SK-N-SH (cell line): Measurements from ENCODE around the gene ITLN1. TPM values are rescaled to one million over a fixed set of nuclear protein-coding genes. Genes with fewer than 3 reads are reported as not detected.

Source experiments
- CTCF ChIA-PET: fragments of 300-600, 350-600 bp; formaldehyde crosslinking; extraction: SDS; loops from one replicate; lab custom pipeline; 2021; lab: Yijun Ruan, JAX
- POLR2A ChIA-PET: fragments of 350-600 bp; sonication (Branson Sonifier 250); formaldehyde crosslinking; extraction: SDS; loops from one replicate; lab custom pipeline; 2020; ENCODE audit warnings: antibody characterized with exemption, inconsistent platforms; lab: Yijun Ruan, JAX
- DNase-seq: peaks from one replicate; pipeline ENCODE4 v3.0.0; 2012
- H2AFZ ChIP-seq: fragments of 200-600 bp; sonication (generic); 2 replicates; pipeline ENCODE4 v1.8.1; 2016; ENCODE audit warnings: antibody characterized with exemption, mild to moderate bottlenecking, low read depth
- H3F3A ChIP-seq: fragments of 200-600 bp; sonication (generic); replicated peaks from 2 replicates; pipeline ENCODE3; 2016; ENCODE audit warnings: antibody characterized with exemption, mild to moderate bottlenecking; ENCODE audit not compliant: insufficient read depth
- H3K27ac ChIP-seq, 2 experiments: fragments of 200-500 bp in 1 of 2; fragments of 200-600 bp in 1 of 2; sonication (Bioruptor generic) in 1 of 2; sonication (generic), shearing (Covaris generic) in 1 of 2; 2 replicates each; pipeline versions ENCODE4 v1.5.1 to v1.6.1; 2014 to 2016; ENCODE audit warnings: low read depth in 2 of 2, inconsistent platforms in 1 of 2, low read length in 1 of 2, mild to moderate bottlenecking in 1 of 2, mixed read lengths in 1 of 2
- H3K27me3 ChIP-seq: fragments of 200-600 bp; sonication (generic), shearing (Covaris generic); 2 replicates; pipeline ENCODE4 v1.6.1; 2016; ENCODE audit warnings: mixed run types; ENCODE audit not compliant: insufficient read depth
- H3K36me3 ChIP-seq, 2 experiments: fragments of 200-500 bp in 1 of 2; fragments of 200-600 bp in 1 of 2; sonication (Bioruptor generic) in 1 of 2; sonication (generic) in 1 of 2; replicated peaks in 1 of 2; 2 replicates each; pipeline versions ENCODE3 to v1.5.1; 2014 to 2016; ENCODE audit warnings: low read length in 1 of 2, mild to moderate bottlenecking in 1 of 2; ENCODE audit not compliant: insufficient read depth in 2 of 2, control insufficient read depth in 1 of 2
- H3K4me1 ChIP-seq, 2 experiments: fragments of 200-500 bp in 1 of 2; fragments of 200-600 bp in 1 of 2; sonication (Bioruptor generic) in 1 of 2; sonication (generic), shearing (Covaris generic) in 1 of 2; 2 replicates each; pipeline versions ENCODE4 v1.5.1 to v1.6.1; 2014 to 2016; ENCODE audit warnings: low read depth in 1 of 2, low read length in 1 of 2, mixed run types in 1 of 2; ENCODE audit not compliant: insufficient read depth in 2 of 2, control insufficient read depth in 1 of 2
- H3K4me2 ChIP-seq: fragments of 200-600 bp; sonication (generic), shearing (Covaris generic); 2 replicates; pipeline ENCODE4 v1.6.1; 2017; ENCODE audit warnings: mixed run types
- H3K4me3 ChIP-seq, 2 experiments: fragments of 200-500 bp in 1 of 2; fragments of 200-600 bp in 1 of 2; sonication (Bioruptor generic) in 1 of 2; sonication (generic), shearing (Covaris generic) in 1 of 2; 2 replicates each; pipeline versions ENCODE4 v1.5.1 to v1.8.1; 2014 to 2016; ENCODE audit warnings: low read depth in 2 of 2, inconsistent platforms in 1 of 2, low read length in 1 of 2, mild to moderate bottlenecking in 1 of 2, mixed read lengths in 1 of 2, moderate library complexity in 1 of 2
- H3K79me2 ChIP-seq: fragments of 200-600 bp; sonication (generic); 2 replicates; pipeline ENCODE4 v1.8.1; 2017; ENCODE audit warnings: mild to moderate bottlenecking; ENCODE audit not compliant: insufficient read depth
- H3K9ac ChIP-seq: fragments of 200-600 bp; sonication (generic); 2 replicates; pipeline ENCODE4 v1.6.1; 2017; ENCODE audit warnings: mixed run types
- H3K9me2 ChIP-seq: fragments of 200-600 bp; sonication (generic); 2 replicates; pipeline ENCODE4 v1.6.1; 2017; ENCODE audit warnings: mixed run types
- H3K9me3 ChIP-seq: fragments of 200-600 bp; sonication (generic); 2 replicates; pipeline ENCODE4 v1.6.1; 2017; ENCODE audit warnings: mixed run types, mild to moderate bottlenecking, moderate library complexity
- H4K20me1 ChIP-seq: fragments of 200-600 bp; sonication (generic); 2 replicates; pipeline ENCODE4 v1.6.1; 2017; ENCODE audit warnings: mild to moderate bottlenecking, mixed run types; ENCODE audit not compliant: insufficient read depth
- ELF1 ChIP-seq: IDR thresholded peaks from 2 replicates; pipeline ENCODE4 v1.4.0; 2012
- EP300 ChIP-seq, 2 experiments: IDR thresholded peaks; 2 replicates each; pipeline versions ENCODE4 v1.4.0 to v1.6.1; 2012; ENCODE audit warnings: borderline replicate concordance in 1 of 2, low read depth in 1 of 2, low read length in 1 of 2
- FOSL2 ChIP-seq: IDR thresholded peaks from 2 replicates; pipeline ENCODE4 v1.4.0; 2012; ENCODE audit warnings: low read depth, mild to moderate bottlenecking, moderate library complexity, borderline replicate concordance
- FOXJ3 ChIP-seq: sonication (generic); formaldehyde crosslinking; IDR thresholded peaks from 2 replicates; pipeline ENCODE4 v1.5.1; 2020; ENCODE audit warnings: mild to moderate bottlenecking, missing genetic modification reagents
- FOXM1 ChIP-seq: IDR thresholded peaks from 2 replicates; pipeline ENCODE4 v1.4.0; 2012; ENCODE audit warnings: low read depth, mild to moderate bottlenecking
- MEF2A ChIP-seq: IDR thresholded peaks from 2 replicates; pipeline ENCODE4 v1.4.0; 2012; ENCODE audit warnings: low read depth, borderline replicate concordance
- MXI1 ChIP-seq: IDR thresholded peaks from 2 replicates; pipeline ENCODE4 v1.6.1; 2012; ENCODE audit warnings: mild to moderate bottlenecking, low read depth, low read length, improper control_type of control experiment
- NRF1 ChIP-seq: IDR thresholded peaks from 2 replicates; pipeline ENCODE4 v1.6.1; 2012; ENCODE audit warnings: low read depth, mild to moderate bottlenecking, low read length
- POLR2AphosphoS5 ChIP-seq: IDR thresholded peaks from 2 replicates; pipeline ENCODE4 v1.6.1; 2012; ENCODE audit warnings: low read depth, low read length
- SIN3A ChIP-seq: IDR thresholded peaks from 2 replicates; pipeline ENCODE4 v1.6.1; 2012; ENCODE audit warnings: low read depth, mild to moderate bottlenecking, low read length, moderate library complexity, borderline replicate concordance
- TCF12 ChIP-seq: IDR thresholded peaks from 2 replicates; pipeline ENCODE4 v1.4.0; 2012
- USF2 ChIP-seq: fragments of 150-350 bp; IDR thresholded peaks from 2 replicates; pipeline ENCODE4 v1.6.1; 2017; ENCODE audit warnings: antibody characterized with exemption, low read length, low read depth, borderline replicate concordance
- WGBS: methylation state at CpG from one replicate; pipeline ENCODE4 v1.1.6; 2017; ENCODE audit warnings: low lambda C conversion rate; 5-methylcytosine and 5-hydroxymethylcytosine counted together
- polyA plus RNA-seq, 3 experiments: library from polyadenylated mRNA; depleted of rRNA; stranded (reverse); fragments of >200 nt; gene quantifications; 2 replicates each; pipeline ENCODE4 v1.2.3, GENCODE V29; 2012
- TF ChIP-seq, protein P1 (sequence below): IDR thresholded peaks from 2 replicates; pipeline ENCODE4 v1.6.1; 2012; ENCODE audit warnings: mild to moderate bottlenecking, low read depth, low read length, moderate library complexity

ITLN1 gene
- polyA plus RNA-seq, 1 of the 3 experiments (the other 2 are of a cell fraction): not detected

GRCh38 chr1:160911925-160912324, 26.9 kb upstream of the ITLN1 start:
- Histone ChIP-seq H3K4me3 (no peak overlapping the region), H4K20me1 (no peaks in the 10 kb centered on the region), H3K36me3 (no peaks in the 10 kb centered on the region), H3K9ac (no peak overlapping the region), H3K4me2 (no peak overlapping the region), H3K9me3 (no peaks in the 10 kb centered on the region)
- POLR2A ChIA-PET: no interaction called here
- TF ChIP-seq, protein P1, sequence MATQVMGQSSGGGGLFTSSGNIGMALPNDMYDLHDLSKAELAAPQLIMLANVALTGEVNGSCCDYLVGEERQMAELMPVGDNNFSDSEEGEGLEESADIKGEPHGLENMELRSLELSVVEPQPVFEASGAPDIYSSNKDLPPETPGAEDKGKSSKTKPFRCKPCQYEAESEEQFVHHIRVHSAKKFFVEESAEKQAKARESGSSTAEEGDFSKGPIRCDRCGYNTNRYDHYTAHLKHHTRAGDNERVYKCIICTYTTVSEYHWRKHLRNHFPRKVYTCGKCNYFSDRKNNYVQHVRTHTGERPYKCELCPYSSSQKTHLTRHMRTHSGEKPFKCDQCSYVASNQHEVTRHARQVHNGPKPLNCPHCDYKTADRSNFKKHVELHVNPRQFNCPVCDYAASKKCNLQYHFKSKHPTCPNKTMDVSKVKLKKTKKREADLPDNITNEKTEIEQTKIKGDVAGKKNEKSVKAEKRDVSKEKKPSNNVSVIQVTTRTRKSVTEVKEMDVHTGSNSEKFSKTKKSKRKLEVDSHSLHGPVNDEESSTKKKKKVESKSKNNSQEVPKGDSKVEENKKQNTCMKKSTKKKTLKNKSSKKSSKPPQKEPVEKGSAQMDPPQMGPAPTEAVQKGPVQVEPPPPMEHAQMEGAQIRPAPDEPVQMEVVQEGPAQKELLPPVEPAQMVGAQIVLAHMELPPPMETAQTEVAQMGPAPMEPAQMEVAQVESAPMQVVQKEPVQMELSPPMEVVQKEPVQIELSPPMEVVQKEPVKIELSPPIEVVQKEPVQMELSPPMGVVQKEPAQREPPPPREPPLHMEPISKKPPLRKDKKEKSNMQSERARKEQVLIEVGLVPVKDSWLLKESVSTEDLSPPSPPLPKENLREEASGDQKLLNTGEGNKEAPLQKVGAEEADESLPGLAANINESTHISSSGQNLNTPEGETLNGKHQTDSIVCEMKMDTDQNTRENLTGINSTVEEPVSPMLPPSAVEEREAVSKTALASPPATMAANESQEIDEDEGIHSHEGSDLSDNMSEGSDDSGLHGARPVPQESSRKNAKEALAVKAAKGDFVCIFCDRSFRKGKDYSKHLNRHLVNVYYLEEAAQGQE: no peak
- TF ChIP-seq EP300 (IDR thresholded peaks at IDR 0.05; ENCODE audit: borderline replicate concordance in 1 of 2, low read depth in 1 of 2, low read length in 1 of 2) (no peak), FOSL2 (no peak), SIN3A (no peak), MEF2A (no peak), USF2 (no peak)
- TF ChIP-seq, all 33 proteins: peak for 0
- Histone ChIP-seq H3F3A (no peaks in the 10 kb centered on the region), H2AFZ (no peak overlapping the region), H3K27ac (no peak overlapping the region), H3K4me1 (no peaks in the 10 kb centered on the region), H3K27me3 (peaks cover 29% of the 10 kb centered on the region; the same call in 1 of the 2 replicates), H3K9me2 (no peaks in the 10 kb centered on the region), H3K79me2 (no peaks in the 10 kb centered on the region)
- 15% methylated on average over 2 of the region's 2 CpGs for WGBS
- no peak for DNase-seq
- CTCF ChIA-PET: interaction anchor here (0.7 to 1.0 kb wide), 2 partner anchors 79 to 510 kb away, joined by 3 read pairs; no protein-coding TSS in a partner anchor

- H3K9me3 ChIP-seq: no peaks in the 10 kb centered on the region
- CTCF ChIA-PET: interaction anchor here (0.7 to 1.0 kb wide), 2 partner anchors 79 to 510 kb away, joined by 3 read pairs; no protein-coding TSS in a partner anchor
- H3K9me2 ChIP-seq: no peaks in the 10 kb centered on the region
- H3K9ac ChIP-seq: no peak overlapping the region
- no peak overlapping the region for H3K27ac ChIP-seq
- no peak overlapping the region for H2AFZ ChIP-seq
- DNase-seq: no peak
- no peaks in the 10 kb centered on the region for H3K79me2 ChIP-seq
- no peaks in the 10 kb centered on the region for H4K20me1 ChIP-seq
- TF ChIP-seq FOXJ3 (CRISPR knock-in tag) (no peak), POLR2AphosphoS5 (no peak), TCF12 (no peak), FOXM1 (no peak), NRF1 (no peak), FOSL2 (no peak), MXI1 (no peak), ELF1 (no peak)
- TF ChIP-seq, all 33 proteins: peak for 0
- WGBS: 15% methylated on average over 7 of the region's 7 CpGs
- Histone ChIP-seq H3K27me3 (peaks cover 29% of the 10 kb centered on the region; the same call in 1 of the 2 replicates), H3K4me2 (no peak overlapping the region), H3K4me3 (no peak overlapping the region), H3F3A (no peaks in the 10 kb centered on the region), H3K4me1 (no peaks in the 10 kb centered on the region), H3K36me3 (no peaks in the 10 kb centered on the region)
- POLR2A ChIA-PET: no interaction called here
These were observed 26.5 kb upstream of the ITLN1 start for GRCh38 chr1:160911441-160911840.
